K562 (cell line): ENCODE results near the gene LRRFIP2. TPM values are rescaled to one million over a fixed set of nuclear protein-coding genes. Genes with fewer than 3 reads are reported as not detected.

Experiments used
- ATAC-seq: fragments of 200-7000 bp; cut with Tn5 transposase; 3 replicates; pipeline ENCODE4 v1.9.1; 2020; ENCODE audit warnings: moderate library complexity
- BruUV-seq: library from RNA; stranded (reverse); fragments of 400-500 nt; replicated peaks from 2 replicates; lab custom pipeline; 2021; lab: Mats Ljungman, UMichigan
- CTCF ChIA-PET: fragments of 300-600 bp; formaldehyde crosslinking; extraction: SDS; loops from one replicate; lab custom pipeline; 2021; ENCODE audit warnings: low intra/inter-chr PET ratio; lab: Yijun Ruan, JAX
- POLR2A ChIA-PET: fragments of 300-600, 350-650 bp; sonication (Branson Sonifier 250); formaldehyde crosslinking; extraction: SDS; loops from one replicate; lab custom pipeline; 2021; ENCODE audit warnings: antibody characterized with exemption, inconsistent platforms; lab: Yijun Ruan, JAX
- DNase-seq, 4 experiments: peaks; one replicate each; pipeline versions ENCODE4 v3.0.0 to v3.0.0-alpha.2; 2011 to 2018; ENCODE audit warnings: low spot score in 3 of 4, mixed read lengths in 3 of 4; ENCODE audit errors: extremely low read depth in 1 of 4
- FAIRE-seq: peaks from 2 replicates; lab custom pipeline; 2011; peaks lifted over from hg19 to GRCh38; lab: Jason Lieb, UNC
- H2AFZ ChIP-seq: 2 replicates; pipeline ENCODE4 v1.6.0; 2011; ENCODE audit warnings: low read depth, low read length, control low read depth, inconsistent platforms
- H3K27ac ChIP-seq: fragments of 200-600 bp; 3 replicates; pipeline ENCODE4 v1.8.0; 2011; ENCODE audit warnings: low read depth, mild to moderate bottlenecking, control low read depth, inconsistent platforms, low read length, moderate library complexity, mixed read lengths; ENCODE audit errors: extremely low read depth
- H3K27me3 ChIP-seq, 2 experiments: fragments of 300-600 bp in 1 of 2; 2 replicates in 1 of 2; 3 replicates in 1 of 2; pipeline versions ENCODE4 v1.6.0 to v1.8.0; 2011; ENCODE audit warnings: inconsistent platforms in 2 of 2, low read length in 2 of 2, mild to moderate bottlenecking in 1 of 2, mixed read lengths in 1 of 2, moderate library complexity in 1 of 2; ENCODE audit not compliant: control insufficient read depth in 2 of 2, insufficient read depth in 2 of 2
- H3K36me3 ChIP-seq: fragments of 300-600 bp; 3 replicates; pipeline ENCODE4 v1.8.0; 2011; ENCODE audit warnings: mild to moderate bottlenecking, low read length, inconsistent platforms; ENCODE audit not compliant: control insufficient read depth, insufficient read depth
- H3K4me1 ChIP-seq, 2 experiments: fragments of 200-600 bp in 1 of 2; replicated peaks in 1 of 2; 2 replicates in 1 of 2; 3 replicates in 1 of 2; pipeline versions ENCODE4 v1.5.1 to v1.8.0; 2011; ENCODE audit warnings: inconsistent platforms in 2 of 2, low read length in 2 of 2, mild to moderate bottlenecking in 1 of 2, mixed read lengths in 1 of 2, moderate library complexity in 1 of 2; ENCODE audit not compliant: control insufficient read depth in 2 of 2, insufficient read depth in 2 of 2
- H3K4me2 ChIP-seq: 2 replicates; pipeline ENCODE4 v1.6.1; 2011; ENCODE audit warnings: low read length, control low read depth, inconsistent platforms, mixed read lengths; ENCODE audit not compliant: insufficient read depth
- H3K4me3 ChIP-seq: fragments of 200-600 bp; sonication (generic), shearing (Covaris generic); 2 replicates; pipeline ENCODE4 v1.5.1; 2016; ENCODE audit warnings: control low read depth, inconsistent platforms
- H3K79me2 ChIP-seq: fragments of 200-600 bp; 3 replicates; pipeline ENCODE4 v1.8.0; 2011; ENCODE audit warnings: low read length, inconsistent platforms; ENCODE audit not compliant: control insufficient read depth, insufficient read depth
- H3K9ac ChIP-seq, 2 experiments: 2 replicates each; pipeline versions ENCODE4 v1.6.0 to v1.6.1; 2011; ENCODE audit warnings: low read depth in 2 of 2, low read length in 2 of 2, control low read depth in 1 of 2, inconsistent platforms in 1 of 2, mild to moderate bottlenecking in 1 of 2, mixed read lengths in 1 of 2; ENCODE audit not compliant: insufficient read depth in 1 of 2
- H3K9me1 ChIP-seq: one replicate; pipeline ENCODE4 v1.6.0; 2011; ENCODE audit warnings: inconsistent platforms, mild to moderate bottlenecking, low read length, moderate library complexity; ENCODE audit not compliant: control insufficient read depth, insufficient read depth
- H3K9me3 ChIP-seq: replicated peaks from 2 replicates; pipeline ENCODE4 v1.5.1; 2011; ENCODE audit warnings: low read depth, low read length, inconsistent platforms; ENCODE audit not compliant: control insufficient read depth, insufficient read depth
- H4K20me1 ChIP-seq: replicated peaks from 2 replicates; pipeline ENCODE4 v1.6.1; 2011; ENCODE audit warnings: low read length, inconsistent platforms, mixed read lengths; ENCODE audit not compliant: control insufficient read depth, insufficient read depth
- DPF2 ChIP-seq: fragments of 450-650 bp; IDR thresholded peaks from 2 replicates; pipeline ENCODE4 v1.6.1; 2016
- STAT5B ChIP-seq: fragments of 250-450 bp; sonication (Bioruptor Pico); IDR thresholded peaks from 2 replicates; pipeline ENCODE4 v1.8.0; 2021; ENCODE audit warnings: mild to moderate bottlenecking, inconsistent platforms
- TAF7 ChIP-seq: fragments of 450-650 bp; IDR thresholded peaks from 2 replicates; pipeline ENCODE4 v1.6.1; 2016; ENCODE audit warnings: missing genetic modification characterization, missing compliant biosample characterization
- WGBS: fragments of 100-300 bp; shearing (Covaris generic); methylation state at CpG from one replicate; pipeline ENCODE4 v1.1.6; 2016; ENCODE audit warnings: low coverage, mixed read lengths; ENCODE audit not compliant: insufficient coverage; ENCODE audit errors: missing lambda C conversion rate; 5-methylcytosine and 5-hydroxymethylcytosine counted together
- in situ Hi-C: fragments of 300-500 bp; cut with MboI; formaldehyde crosslinking; loops from 4 replicates; pipeline ENCODE4 v1.15.0; 2018; ENCODE audit warnings: inconsistent platforms, mixed read lengths
- intact Hi-C: fragments of 100-400 bp; cut with micrococcal nuclease; formaldehyde crosslinking; loops from 2 replicates; pipeline ENCODE4 v1.14.2; 2022
- polyA plus RNA-seq, 8 experiments: library from polyadenylated mRNA; depleted of rRNA in 4 of 8; stranded (reverse) in 5 of 8; unstranded in 3 of 8; fragments of >200 nt; fragmentation: Nextera tagmentation in 2 of 8; fragmentation: Illumina TruSeq in 1 of 8; extraction: Ambion mirVana in 2 of 8; extraction: Trizol in 1 of 8; gene quantifications; 2 replicates each; pipeline versions ENCODE4 v1.2.1 to v1.2.3, GENCODE V29; 2011 to 2014; ENCODE audit warnings: inconsistent platforms in 1 of 8, missing spikeins in 1 of 8
- total RNA-seq, 7 experiments: library from RNA; depleted of rRNA in 6 of 7; stranded (reverse); fragments of >200 nt in 6 of 7; fragmentation: Illumina TruSeq in 2 of 7; extraction: Trizol in 2 of 7; gene quantifications; 2 replicates each; pipeline versions ENCODE4 v1.2.1 to v1.2.3, GENCODE V29; 2011 to 2021; ENCODE audit warnings: low replicate concordance in 1 of 7
- TF ChIP-seq, protein P1 (sequence below): fragments of 450-650 bp; IDR thresholded peaks from 2 replicates; pipeline ENCODE4 v1.6.1; 2014; ENCODE audit warnings: low read depth, mild to moderate bottlenecking, moderate library complexity, borderline replicate concordance
- TF ChIP-seq, protein P2 (sequence below): fragments of 200-400 bp; formaldehyde crosslinking; IDR thresholded peaks from 2 replicates; pipeline ENCODE4 v1.6.1; 2017; ENCODE audit warnings: mild to moderate bottlenecking, low read depth, low read length, moderate library complexity

LRRFIP2 gene
- total and polyA plus RNA-seq, 9 of the 15 experiments (the other 6 are each of a cell fraction or from before 2014, with no cell fraction given): 9.9 to 53.9 (median 42.7) TPM

GRCh38 chr3:37143821-37144220, 30.6 kb downstream of the LRRFIP2 start:
- intact Hi-C loops (no loop called here), in situ Hi-C loops (no loop called here)
- no peak overlapping the region for H3K27ac ChIP-seq
- H3K4me2 ChIP-seq: no peak overlapping the region
- H3K9ac ChIP-seq: no peak overlapping the region
- CTCF ChIA-PET: no interaction called here
- no peak for ATAC-seq
- FAIRE-seq: no peak
- no peaks in the 10 kb centered on the region for H3K9me1 ChIP-seq
- DNase-seq: no peak
- H4K20me1 ChIP-seq: no peaks in the 10 kb centered on the region; the same call in 1 of the 2 replicates
- TF ChIP-seq TAF7 (tag) (no peak), DPF2 (no peak), STAT5B (CRISPR knock-in tag) (no peak)
- TF ChIP-seq, protein P1, sequence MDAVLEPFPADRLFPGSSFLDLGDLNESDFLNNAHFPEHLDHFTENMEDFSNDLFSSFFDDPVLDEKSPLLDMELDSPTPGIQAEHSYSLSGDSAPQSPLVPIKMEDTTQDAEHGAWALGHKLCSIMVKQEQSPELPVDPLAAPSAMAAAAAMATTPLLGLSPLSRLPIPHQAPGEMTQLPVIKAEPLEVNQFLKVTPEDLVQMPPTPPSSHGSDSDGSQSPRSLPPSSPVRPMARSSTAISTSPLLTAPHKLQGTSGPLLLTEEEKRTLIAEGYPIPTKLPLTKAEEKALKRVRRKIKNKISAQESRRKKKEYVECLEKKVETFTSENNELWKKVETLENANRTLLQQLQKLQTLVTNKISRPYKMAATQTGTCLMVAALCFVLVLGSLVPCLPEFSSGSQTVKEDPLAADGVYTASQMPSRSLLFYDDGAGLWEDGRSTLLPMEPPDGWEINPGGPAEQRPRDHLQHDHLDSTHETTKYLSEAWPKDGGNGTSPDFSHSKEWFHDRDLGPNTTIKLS: no peak
- TF ChIP-seq, protein P2, sequence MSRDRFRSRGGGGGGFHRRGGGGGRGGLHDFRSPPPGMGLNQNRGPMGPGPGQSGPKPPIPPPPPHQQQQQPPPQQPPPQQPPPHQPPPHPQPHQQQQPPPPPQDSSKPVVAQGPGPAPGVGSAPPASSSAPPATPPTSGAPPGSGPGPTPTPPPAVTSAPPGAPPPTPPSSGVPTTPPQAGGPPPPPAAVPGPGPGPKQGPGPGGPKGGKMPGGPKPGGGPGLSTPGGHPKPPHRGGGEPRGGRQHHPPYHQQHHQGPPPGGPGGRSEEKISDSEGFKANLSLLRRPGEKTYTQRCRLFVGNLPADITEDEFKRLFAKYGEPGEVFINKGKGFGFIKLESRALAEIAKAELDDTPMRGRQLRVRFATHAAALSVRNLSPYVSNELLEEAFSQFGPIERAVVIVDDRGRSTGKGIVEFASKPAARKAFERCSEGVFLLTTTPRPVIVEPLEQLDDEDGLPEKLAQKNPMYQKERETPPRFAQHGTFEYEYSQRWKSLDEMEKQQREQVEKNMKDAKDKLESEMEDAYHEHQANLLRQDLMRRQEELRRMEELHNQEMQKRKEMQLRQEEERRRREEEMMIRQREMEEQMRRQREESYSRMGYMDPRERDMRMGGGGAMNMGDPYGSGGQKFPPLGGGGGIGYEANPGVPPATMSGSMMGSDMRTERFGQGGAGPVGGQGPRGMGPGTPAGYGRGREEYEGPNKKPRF: no peak
- no peak overlapping the region for H3K4me3 ChIP-seq
- H3K36me3 ChIP-seq: peaks cover 40% of the 10 kb centered on the region
- H3K4me1 ChIP-seq: peaks cover 0 to 9% of the 10 kb centered on the region in 2 experiments; a peak in 3 of 5 replicates
- no peaks in the 10 kb centered on the region for H3K9me3 ChIP-seq
- no peaks in the 10 kb centered on the region for H3K79me2 ChIP-seq
- BruUV-seq: no TSS peak
- no peak overlapping the region for H2AFZ ChIP-seq
- H3K27me3 ChIP-seq: no peaks in the 10 kb centered on the region
- WGBS: 95% methylated on average over 9 of the region's 9 CpGs
- POLR2A ChIA-PET: interaction anchor here (0.6 kb wide), 1 partner anchor 120 kb away, joined by 3 read pairs; no protein-coding TSS in a partner anchor
